Activated T-helper 2 cell treated with anti-CD3 and anti-CD28 coated beads, Interferon-gamma antibody, Interleukin-2, Interleukin-4, amounts not matched to agents 10 μg/mL and 5 μg/mL and 100 μg/mL, durations not matched to agents 14 hours and 24 hours and 36 hours (primary cell): ENCODE results near the gene HSPB1. TPM values are rescaled to one million over a fixed set of nuclear protein-coding genes. Genes with fewer than 3 reads are reported as not detected.
A peak's percentile ranks its signal among the peaks of the same experiment; 100 is the strongest.
"Not testable (repeated sequence)": the region's sequence is repeated elsewhere in the genome, so short reads cannot be mapped to it uniquely, and the experiment has no call there.

Source experiments
- DNase-seq: peaks from one replicate; pipeline ENCODE4 v3.0.0; 2021; ENCODE audit warnings: low spot score
- H3K27ac Mint-ChIP-seq: one replicate; pipeline ENCODE4 v1.8.0; 2021; ENCODE audit warnings: mixed read lengths
- H3K27me3 Mint-ChIP-seq: one replicate; pipeline ENCODE4 v1.8.0; 2021; ENCODE audit warnings: low read depth, mixed read lengths
- H3K36me3 Mint-ChIP-seq: one replicate; pipeline ENCODE4 v1.8.0; 2021; ENCODE audit warnings: low read depth, mixed read lengths
- H3K4me1 Mint-ChIP-seq: one replicate; pipeline ENCODE4 v1.8.0; 2021; ENCODE audit warnings: low read depth, mixed read lengths
- H3K4me3 Mint-ChIP-seq: one replicate; pipeline ENCODE4 v1.8.0; 2021; ENCODE audit warnings: low read depth, mild to moderate bottlenecking, moderate library complexity, mixed read lengths
- H3K9me3 Mint-ChIP-seq: one replicate; pipeline ENCODE4 v1.8.0; 2021; ENCODE audit warnings: mixed read lengths
- intact Hi-C: fragments of 100-400 bp; cut with micrococcal nuclease; formaldehyde crosslinking; loops from one replicate; pipeline ENCODE4 v1.15.1; 2023
- total RNA-seq: library from RNA; stranded (reverse); gene quantifications from 2 replicates; pipeline ENCODE4 v1.2.3, GENCODE V29; 2022

HSPB1 gene
- total RNA-seq, 1 donor from 2014 or later, result 131 TPM

- peak; percentile 67 for DNase-seq
- H3K4me1 Mint-ChIP-seq, result peaks cover 16% of the 10 kb centered on the region
- no peaks in the 10 kb centered on the region for H3K9me3 Mint-ChIP-seq
Observed at GRCh38 chr7:76303202-76304147, 1.0 kb downstream of the HSPB1 start.

GRCh38 chr7:76304888-76305375, 2.5 kb downstream of the HSPB1 start:
- no peak for DNase-seq
- Mint-ChIP-seq H3K9me3 (no peaks in the 10 kb centered on the region), H3K4me1 (peaks cover 16% of the 10 kb centered on the region), H3K36me3 (peaks cover 12% of the 10 kb centered on the region), H3K27ac (no peak overlapping the region), H3K27me3 (peaks cover 3% of the 10 kb centered on the region), H3K4me3 (peak overlapping the region; percentile 88)
- intact Hi-C loops, result no loop called here

More at GRCh38 chr7:76303202-76304147, 1.0 kb downstream of the HSPB1 start:
- Mint-ChIP-seq H3K4me3 (peak overlapping the region; percentile 88), H3K36me3 (peaks cover 12% of the 10 kb centered on the region), H3K27ac (peak overlapping the region; percentile 83), H3K27me3 (peaks cover 3% of the 10 kb centered on the region)
- intact Hi-C loops, result no loop called here

GRCh38 chr7:76308874-76309273, 6.4 kb downstream of the HSPB1 start:
- H3K27me3 Mint-ChIP-seq, H3K36me3 Mint-ChIP-seq, H3K4me1 Mint-ChIP-seq, intact Hi-C loops, H3K9me3 Mint-ChIP-seq, DNase-seq, H3K4me3 Mint-ChIP-seq, H3K27ac Mint-ChIP-seq: not testable (repeated sequence)

GRCh38 chr7:76309341-76310101, 7.0 kb downstream of the HSPB1 start:
- not testable (repeated sequence) for H3K27ac Mint-ChIP-seq, DNase-seq, H3K4me3 Mint-ChIP-seq, H3K36me3 Mint-ChIP-seq, H3K9me3 Mint-ChIP-seq, H3K27me3 Mint-ChIP-seq, H3K4me1 Mint-ChIP-seq
- intact Hi-C loops, result loop anchor here (10.0 kb wide), 1 partner anchor 265 kb away; the partner anchor contains the start of genes MDH2 and STYXL1

GRCh38 chr7:76310102-76310957, 7.9 kb downstream of the HSPB1 start:
- intact Hi-C loops, result loop anchor here (10.0 kb wide), 1 partner anchor 266 kb away; the partner anchor contains the start of genes MDH2 and STYXL1
- Mint-ChIP-seq H3K27ac (no peak overlapping the region), H3K4me3 (no peak overlapping the region), H3K9me3 (no peaks in the 10 kb centered on the region), H3K27me3 (no peaks in the 10 kb centered on the region), H3K4me1 (peaks cover 8% of the 10 kb centered on the region), H3K36me3 (no peaks in the 10 kb centered on the region)
- no peak for DNase-seq

- H3K4me3 Mint-ChIP-seq, DNase-seq, H3K9me3 Mint-ChIP-seq, H3K27me3 Mint-ChIP-seq, H3K27ac Mint-ChIP-seq, H3K36me3 Mint-ChIP-seq: not testable (repeated sequence)
- intact Hi-C loops, result loop anchor here (10.0 kb wide), 1 partner anchor 267 kb away; the partner anchor contains the start of genes MDH2 and STYXL1
- peaks cover 10% of the 10 kb centered on the region for H3K4me1 Mint-ChIP-seq
Observed at GRCh38 chr7:76311838-76312237, 9.4 kb downstream of the HSPB1 start.

- Mint-ChIP-seq H3K9me3 (no peaks in the 10 kb centered on the region), H3K36me3 (peaks cover 6% of the 10 kb centered on the region), H3K4me1 (peaks cover 25% of the 10 kb centered on the region), H3K27me3 (no peaks in the 10 kb centered on the region), H3K4me3 (peak overlapping the region; percentile 53), H3K27ac (peak overlapping the region; percentile 82)
- intact Hi-C loops, result loop anchor here (1.0 to 10.0 kb wide), 5 partner anchors 12 to 269 kb away; partner anchors contain the start of genes HSPB1, MDH2, SRRM3 and STYXL1
- DNase-seq, result peak; percentile 93
Observed at GRCh38 chr7:76314042-76314721, 11.7 kb downstream of the HSPB1 start.

GRCh38 chr7:76314740-76315139, 12.3 kb downstream of the HSPB1 start:
- not testable (repeated sequence) for H3K27ac Mint-ChIP-seq, H3K36me3 Mint-ChIP-seq, H3K4me3 Mint-ChIP-seq, H3K9me3 Mint-ChIP-seq, H3K27me3 Mint-ChIP-seq, DNase-seq
- intact Hi-C loops, result loop anchor here (1.0 to 10.0 kb wide), 6 partner anchors 12 to 270 kb away; partner anchors contain the start of genes HSPB1, MDH2, SRRM3 and STYXL1
- peaks cover 29% of the 10 kb centered on the region for H3K4me1 Mint-ChIP-seq

GRCh38 chr7:76315364-76315763, 12.9 kb downstream of the HSPB1 start:
- Mint-ChIP-seq H3K36me3 (peaks cover 6% of the 10 kb centered on the region), H3K27me3 (no peaks in the 10 kb centered on the region), H3K4me1 (peaks cover 34% of the 10 kb centered on the region), H3K4me3 (no peak overlapping the region), H3K9me3 (no peaks in the 10 kb centered on the region), H3K27ac (no peak overlapping the region)
- intact Hi-C loops, result loop anchor here (5.0 to 10.0 kb wide), 2 partner anchors 43 to 271 kb away; partner anchors contain the start of genes MDH2 and STYXL1
- no peak for DNase-seq

GRCh38 chr7:76316984-76317781, 14.7 kb downstream of the HSPB1 start:
- intact Hi-C loops, result loop anchor here (5.0 to 10.0 kb wide), 2 partner anchors 45 to 272 kb away; partner anchors contain the start of genes MDH2 and STYXL1
- DNase-seq, result no peak

More at GRCh38 chr7:76316984-76317781, 14.7 kb downstream of the HSPB1 start:
- Mint-ChIP-seq H3K4me3 (peak overlapping the region; percentile 86), H3K9me3 (no peaks in the 10 kb centered on the region), H3K27me3 (no peaks in the 10 kb centered on the region), H3K27ac (peak overlapping the region; percentile 99), H3K4me1 (peaks cover 34% of the 10 kb centered on the region), H3K36me3 (peaks cover 11% of the 10 kb centered on the region)
